Esophagus muscularis mucosa (tissue), 4 donors: ENCODE measurements around the gene SIK3. TPM values are rescaled to one million over a fixed set of nuclear protein-coding genes. Genes with fewer than 3 reads are reported as not detected.

Experiments used
- DNase-seq: peaks from one replicate; pipeline ENCODE4 v3.0.0-alpha.2; 2017; ENCODE audit errors: extremely low spot score
- H3K27ac ChIP-seq, 4 donors: fragments of 200-600 bp; sonication (generic); replicated peaks in 1 of 4; 1 replicate in 3 of 4; 2 replicates in 1 of 4; pipeline ENCODE4 v1.5.1; 2016 to 2019; ENCODE audit warnings: mild to moderate bottlenecking in 1 of 4
- H3K27me3 ChIP-seq, 4 donors: fragments of 200-600 bp; sonication (generic); one replicate each; pipeline versions ENCODE4 v1.5.1 to v1.6.0; 2016 to 2019
- H3K36me3 ChIP-seq, 4 donors: fragments of 200-600 bp; sonication (generic); one replicate each; pipeline ENCODE4 v1.5.1; 2016 to 2019
- H3K4me1 ChIP-seq, 4 donors: fragments of 200-600 bp; sonication (generic); one replicate each; pipeline ENCODE4 v1.5.1; 2016 to 2019
- H3K4me3 ChIP-seq, 4 donors: fragments of 200-600 bp; sonication (generic); 1 replicate in 2 of 4; 2 replicates in 2 of 4; pipeline ENCODE4 v1.5.1; 2016 to 2019; ENCODE audit warnings: mild to moderate bottlenecking in 4 of 4, moderate library complexity in 1 of 4
- H3K9me3 ChIP-seq, 4 donors: fragments of 200-600 bp; sonication (generic); 1 replicate in 3 of 4; 2 replicates in 1 of 4; pipeline ENCODE4 v1.5.1; 2016 to 2019
- EP300 ChIP-seq: sonication (generic); formaldehyde crosslinking; IDR thresholded peaks from one replicate; pipeline ENCODE4 v1.6.1; 2017; ENCODE audit warnings: antibody characterized with exemption
- POLR2A ChIP-seq: fragments of 450-650 bp; IDR thresholded peaks from one replicate; pipeline ENCODE4 v1.6.1; 2017; ENCODE audit warnings: antibody characterized with exemption, moderate library complexity, mild to moderate bottlenecking, low read depth
- POLR2AphosphoS5 ChIP-seq, 2 donors: sonication (generic); formaldehyde crosslinking; IDR thresholded peaks; one replicate each; pipeline ENCODE4 v1.6.1; 2017; ENCODE audit warnings: antibody characterized with exemption in 2 of 2
- WGBS: methylation state at CpG from one replicate; pipeline ENCODE4 v1.1.5; 2018; 5-methylcytosine and 5-hydroxymethylcytosine counted together
- intact Hi-C: fragments of 100-400 bp; cut with DNase I; formaldehyde crosslinking; loops from one replicate; pipeline ENCODE4 v1.15.1; 2023
- total RNA-seq, 4 donors: library from RNA; depleted of rRNA; stranded (reverse); fragments of >200 nt; gene quantifications; one replicate each; pipeline versions ENCODE4 v1.1.0 to v1.2.1, GENCODE V29; 2016
- TF ChIP-seq, protein P1 (sequence below), 3 experiments: fragments of 200-600 bp in 2 of 3; fragments of 450-650 bp in 1 of 3; sonication (generic) in 2 of 3; IDR thresholded peaks; one replicate each; pipeline ENCODE4 v1.5.1; 2017 to 2019; ENCODE audit warnings: antibody characterized with exemption in 3 of 3, mild to moderate bottlenecking in 2 of 3, moderate library complexity in 1 of 3

The SIK3 gene
- total RNA-seq, 4 donors from 2014 or later: 39.5 to 53.5 (median 42.3) TPM

DNA sequence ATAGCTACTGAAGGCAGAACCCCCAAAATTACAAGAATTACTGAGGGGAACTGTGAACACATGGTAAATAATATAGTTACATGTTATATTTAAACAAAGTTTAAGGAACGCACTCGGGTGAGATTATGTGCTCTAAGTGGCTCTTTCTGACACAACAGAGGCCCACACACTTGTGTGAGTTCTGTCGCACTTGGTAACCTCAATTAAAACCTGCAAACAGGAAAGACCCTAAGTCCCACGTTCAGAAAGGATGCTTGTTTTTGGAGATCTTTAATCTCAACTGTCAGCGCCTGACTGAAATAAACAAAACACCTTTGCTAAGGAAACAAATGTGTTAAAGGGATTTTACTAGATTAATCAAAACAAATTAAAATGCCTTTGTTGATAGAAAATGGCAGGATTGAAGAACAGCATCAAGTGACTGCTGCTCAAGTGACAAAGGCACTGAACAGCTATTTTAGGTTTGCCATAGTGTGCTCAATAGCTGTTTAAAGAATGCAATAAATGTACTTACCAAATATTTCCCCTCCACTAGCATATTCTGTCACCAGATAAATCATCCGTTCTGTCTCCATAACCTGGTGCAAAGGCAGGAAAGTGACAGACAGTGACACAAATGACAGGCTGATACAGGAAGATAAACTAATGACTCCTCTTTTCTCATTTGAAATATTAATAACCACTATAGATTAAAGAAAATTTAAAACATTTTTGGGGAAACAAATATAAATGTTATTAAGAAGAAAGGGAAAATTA lies 144.5 kb downstream of the SIK3 start:
- H3K4me1 ChIP-seq: peaks cover 9 to 22% (median 13%) of the 10 kb centered on the region in 4 donors
- peaks cover 4 to 43% (median 21%) of the 10 kb centered on the region in 4 donors for H3K36me3 ChIP-seq
- no peak overlapping the region for H3K27ac ChIP-seq
- H3K4me3 ChIP-seq: no peak overlapping the region
- no peaks in the 10 kb centered on the region for H3K27me3 ChIP-seq
- no peaks in the 10 kb centered on the region for H3K9me3 ChIP-seq
- 76% methylated on average over 6 of the region's 6 CpGs for WGBS
- intact Hi-C loops: no loop called here
- no peak for TF ChIP-seq EP300
- no peak for TF ChIP-seq POLR2A
- TF ChIP-seq, protein P1, sequence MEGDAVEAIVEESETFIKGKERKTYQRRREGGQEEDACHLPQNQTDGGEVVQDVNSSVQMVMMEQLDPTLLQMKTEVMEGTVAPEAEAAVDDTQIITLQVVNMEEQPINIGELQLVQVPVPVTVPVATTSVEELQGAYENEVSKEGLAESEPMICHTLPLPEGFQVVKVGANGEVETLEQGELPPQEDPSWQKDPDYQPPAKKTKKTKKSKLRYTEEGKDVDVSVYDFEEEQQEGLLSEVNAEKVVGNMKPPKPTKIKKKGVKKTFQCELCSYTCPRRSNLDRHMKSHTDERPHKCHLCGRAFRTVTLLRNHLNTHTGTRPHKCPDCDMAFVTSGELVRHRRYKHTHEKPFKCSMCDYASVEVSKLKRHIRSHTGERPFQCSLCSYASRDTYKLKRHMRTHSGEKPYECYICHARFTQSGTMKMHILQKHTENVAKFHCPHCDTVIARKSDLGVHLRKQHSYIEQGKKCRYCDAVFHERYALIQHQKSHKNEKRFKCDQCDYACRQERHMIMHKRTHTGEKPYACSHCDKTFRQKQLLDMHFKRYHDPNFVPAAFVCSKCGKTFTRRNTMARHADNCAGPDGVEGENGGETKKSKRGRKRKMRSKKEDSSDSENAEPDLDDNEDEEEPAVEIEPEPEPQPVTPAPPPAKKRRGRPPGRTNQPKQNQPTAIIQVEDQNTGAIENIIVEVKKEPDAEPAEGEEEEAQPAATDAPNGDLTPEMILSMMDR (IDR thresholded peaks at IDR 0.05): no peak
- no peak for TF ChIP-seq POLR2AphosphoS5 (IDR thresholded peaks at IDR 0.05)
- no peak for DNase-seq

DNA sequence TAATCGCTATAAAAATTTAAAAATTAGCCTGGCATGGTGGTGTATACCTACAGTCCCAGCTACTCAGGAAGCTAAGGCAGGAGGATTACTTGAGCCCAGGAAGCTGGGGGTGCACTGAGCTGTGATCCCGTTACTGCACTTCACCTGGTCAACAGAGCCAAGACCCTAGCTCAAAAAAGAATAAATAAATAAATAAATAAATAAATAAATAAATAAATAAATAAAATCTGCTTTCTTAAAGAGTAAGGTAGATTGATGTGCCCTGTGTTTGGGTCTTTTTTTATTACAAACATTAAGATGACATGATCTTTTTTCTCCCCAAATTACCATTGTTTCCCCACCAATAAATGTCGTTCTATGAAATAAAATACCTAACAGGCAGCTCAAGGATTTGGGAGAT lies 146.5 kb downstream of the SIK3 start:
- Histone ChIP-seq H3K27ac (no peak overlapping the region), H3K4me1 (peaks cover 0 to 15% (median 8%) of the 10 kb centered on the region in 4 donors), H3K36me3 (peaks cover 4 to 46% (median 21%) of the 10 kb centered on the region in 4 donors), H3K9me3 (no peaks in the 10 kb centered on the region), H3K27me3 (no peaks in the 10 kb centered on the region), H3K4me3 (no peak overlapping the region)
- intact Hi-C loops: no loop called here
- WGBS: 93% methylated on average over 3 of the region's 3 CpGs
- no peak for TF ChIP-seq POLR2AphosphoS5 (IDR thresholded peaks at IDR 0.05)
- TF ChIP-seq POLR2A: no peak
- no peak for TF ChIP-seq EP300
- TF ChIP-seq, protein P1 (IDR thresholded peaks at IDR 0.05): no peak
- DNase-seq: no peak

GRCh38 chr11:116950210-116950609 lies 148.0 kb downstream of the SIK3 start:
- Histone ChIP-seq H3K27ac (no peak overlapping the region), H3K9me3 (no peaks in the 10 kb centered on the region), H3K36me3 (peaks cover 0 to 35% (median 17%) of the 10 kb centered on the region in 4 donors), H3K4me3 (no peak overlapping the region), H3K4me1 (peaks cover 0 to 15% (median 3%) of the 10 kb centered on the region in 4 donors), H3K27me3 (no peaks in the 10 kb centered on the region)
- intact Hi-C loops: no loop called here
- TF ChIP-seq EP300 (no peak), POLR2AphosphoS5 (IDR thresholded peaks at IDR 0.05) (no peak), POLR2A (no peak)
- TF ChIP-seq, protein P1 (IDR thresholded peaks at IDR 0.05): no peak
- DNase-seq: no peak
- WGBS: 91% methylated on average over 4 of the region's 4 CpGs

GRCh38 chr11:116948391-116948790 lies 149.8 kb downstream of the SIK3 start:
- Histone ChIP-seq H3K4me3 (no peak overlapping the region), H3K27ac (no peak overlapping the region), H3K9me3 (no peaks in the 10 kb centered on the region), H3K27me3 (no peaks in the 10 kb centered on the region), H3K36me3 (peaks cover 0 to 26% (median 14%) of the 10 kb centered on the region in 4 donors), H3K4me1 (peaks cover 0 to 11% (median 2%) of the 10 kb centered on the region in 4 donors)
- TF ChIP-seq, protein P1 (IDR thresholded peaks at IDR 0.05): no peak
- TF ChIP-seq POLR2AphosphoS5 (IDR thresholded peaks at IDR 0.05): peak in 1 of 2 donors; percentile 4
- no peak for DNase-seq
- WGBS: 75% methylated on average over 4 of the region's 4 CpGs
- intact Hi-C loops: no loop called here

GRCh38 chr11:116946414-116946813 lies 151.8 kb downstream of the SIK3 start:
- Histone ChIP-seq H3K27ac (no peak overlapping the region), H3K4me1 (no peaks in the 10 kb centered on the region), H3K9me3 (no peaks in the 10 kb centered on the region), H3K36me3 (peaks cover 0 to 24% (median 13%) of the 10 kb centered on the region in 4 donors), H3K27me3 (no peaks in the 10 kb centered on the region), H3K4me3 (no peak overlapping the region)
- DNase-seq: no peak
- 78% methylated on average over 3 of the region's 3 CpGs for WGBS
- intact Hi-C loops: no loop called here
- TF ChIP-seq POLR2AphosphoS5 (IDR thresholded peaks at IDR 0.05): no peak
